ENCODE results near the gene XPC. TPM values are rescaled to one million over a fixed set of nuclear protein-coding genes. Genes with fewer than 3 reads are reported as not detected.

XPC gene
- total and polyA plus RNA-seq, 7 donors, result 8.1 to 37.5 (median 30.3) TPM

DNA sequence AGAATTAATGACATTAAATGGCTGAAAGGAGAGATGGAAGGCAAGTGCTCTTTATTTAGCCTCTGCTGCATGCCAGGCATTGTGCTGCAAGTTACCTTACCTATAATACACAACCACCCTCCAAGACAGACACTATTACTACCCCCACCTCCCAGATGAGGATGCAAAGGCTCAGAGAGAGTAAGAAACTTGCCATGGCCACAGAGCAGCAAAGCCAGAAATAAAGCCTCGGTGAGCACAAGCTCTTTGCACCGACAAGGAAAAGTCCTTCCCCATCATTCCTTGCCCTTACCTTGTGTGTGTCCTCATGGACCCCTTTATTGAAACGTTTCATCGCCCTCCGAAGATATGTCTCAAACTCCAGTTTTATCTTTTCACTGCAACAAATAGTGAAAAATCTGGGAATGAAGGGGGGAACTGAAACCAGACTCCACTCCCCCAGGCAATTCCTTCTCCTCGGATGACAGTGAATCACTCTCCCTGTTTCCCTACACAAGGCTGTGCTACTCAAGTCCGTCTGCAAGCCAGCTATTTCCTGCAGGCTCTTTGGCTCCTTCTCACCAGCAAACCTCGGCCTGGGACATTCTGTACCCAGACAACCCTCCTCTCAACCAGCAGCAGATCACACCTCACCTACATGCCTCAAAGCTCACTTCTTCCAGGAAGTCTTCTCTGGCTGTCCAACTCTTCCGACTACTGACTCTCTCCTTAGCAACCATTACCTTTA lies 11.4 kb downstream of the XPC start:
- Histone ChIP-seq H3K9me3 (no peaks in the 10 kb centered on the region), H3K27ac (no peak overlapping the region), H3K36me3 (peaks cover 66 to 100% (median 89%) of the 10 kb centered on the region in 4 donors), H3K4me3 (no peak overlapping the region), H3K4me1 (no peaks in the 10 kb centered on the region), H3K27me3 (no peaks in the 10 kb centered on the region)
- no peak for DNase-seq
- no peak for TF ChIP-seq POLR2A (IDR thresholded peaks at IDR 0.05)
- no peak for TF ChIP-seq EP300 (IDR thresholded peaks at IDR 0.05)
- TF ChIP-seq, protein P1, sequence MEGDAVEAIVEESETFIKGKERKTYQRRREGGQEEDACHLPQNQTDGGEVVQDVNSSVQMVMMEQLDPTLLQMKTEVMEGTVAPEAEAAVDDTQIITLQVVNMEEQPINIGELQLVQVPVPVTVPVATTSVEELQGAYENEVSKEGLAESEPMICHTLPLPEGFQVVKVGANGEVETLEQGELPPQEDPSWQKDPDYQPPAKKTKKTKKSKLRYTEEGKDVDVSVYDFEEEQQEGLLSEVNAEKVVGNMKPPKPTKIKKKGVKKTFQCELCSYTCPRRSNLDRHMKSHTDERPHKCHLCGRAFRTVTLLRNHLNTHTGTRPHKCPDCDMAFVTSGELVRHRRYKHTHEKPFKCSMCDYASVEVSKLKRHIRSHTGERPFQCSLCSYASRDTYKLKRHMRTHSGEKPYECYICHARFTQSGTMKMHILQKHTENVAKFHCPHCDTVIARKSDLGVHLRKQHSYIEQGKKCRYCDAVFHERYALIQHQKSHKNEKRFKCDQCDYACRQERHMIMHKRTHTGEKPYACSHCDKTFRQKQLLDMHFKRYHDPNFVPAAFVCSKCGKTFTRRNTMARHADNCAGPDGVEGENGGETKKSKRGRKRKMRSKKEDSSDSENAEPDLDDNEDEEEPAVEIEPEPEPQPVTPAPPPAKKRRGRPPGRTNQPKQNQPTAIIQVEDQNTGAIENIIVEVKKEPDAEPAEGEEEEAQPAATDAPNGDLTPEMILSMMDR (IDR thresholded peaks at IDR 0.05), result no peak
- no peak for TF ChIP-seq POLR2AphosphoS5 (IDR thresholded peaks at IDR 0.05)
- intact Hi-C loops (cut with DNase I), result no loop called here
- 93 to 94% methylated on average over 9 of the region's 9 CpGs for WGBS, 2 donors

DNA sequence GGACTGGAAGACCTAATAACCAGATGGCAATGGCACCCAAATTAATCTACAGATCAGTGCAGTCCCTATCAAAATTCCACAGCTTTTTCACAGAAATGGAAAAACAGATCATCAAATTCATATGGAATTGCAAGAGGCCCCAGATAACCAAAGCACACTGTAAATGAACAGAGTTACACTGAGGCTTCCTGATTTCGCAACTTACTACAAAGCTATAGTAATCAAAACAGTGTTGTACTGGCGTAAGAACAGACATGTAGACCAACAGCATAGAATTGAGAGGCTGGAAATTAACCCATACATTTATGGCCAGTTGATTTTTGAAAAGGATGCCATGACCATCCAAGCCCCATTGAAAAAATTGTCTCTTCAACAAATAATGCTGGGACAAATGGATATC lies 16.2 kb downstream of the XPC start:
- Histone ChIP-seq H3K9me3 (peaks cover 0 to 4% (median 0%) of the 10 kb centered on the region in 4 donors), H3K4me1 (no peaks in the 10 kb centered on the region)
- 96 to 98% methylated on average over 2 of the region's 2 CpGs for WGBS, 2 donors

DNA sequence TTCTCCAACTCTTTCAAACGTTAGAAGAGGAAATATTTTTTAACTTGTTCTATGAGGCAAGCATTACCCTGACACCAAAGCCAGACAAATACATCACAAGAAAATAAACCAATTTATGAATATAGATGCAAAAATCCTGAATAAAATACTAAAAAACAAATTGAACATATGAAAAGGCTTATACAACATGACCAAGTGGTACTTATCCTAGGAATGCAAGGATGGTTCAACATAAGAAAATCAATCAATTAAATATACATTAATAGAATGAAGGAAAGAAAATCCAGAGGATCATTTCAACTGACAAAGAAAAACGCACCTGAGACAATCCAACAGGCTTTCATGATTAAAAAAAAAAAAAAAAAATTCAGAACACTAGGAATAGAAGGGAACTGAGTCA lies 17.1 kb downstream of the XPC start:
- intact Hi-C loops (cut with DNase I), result no loop called here
- peaks cover 48 to 100% (median 82%) of the 10 kb centered on the region in 4 donors for H3K36me3 ChIP-seq
- TF ChIP-seq POLR2A (IDR thresholded peaks at IDR 0.05), result no peak
- TF ChIP-seq POLR2AphosphoS5 (IDR thresholded peaks at IDR 0.05), result no peak
- TF ChIP-seq, protein P1 (IDR thresholded peaks at IDR 0.05), result no peak

More for the DNA sequence above, 16.2 kb downstream of the XPC start:
- no peak overlapping the region for H3K4me3 ChIP-seq
- no peak overlapping the region for H3K27ac ChIP-seq
- no peak for DNase-seq
- no peaks in the 10 kb centered on the region for H3K27me3 ChIP-seq
- intact Hi-C loops (cut with DNase I), result no loop called here
- peaks cover 56 to 100% (median 85%) of the 10 kb centered on the region in 4 donors for H3K36me3 ChIP-seq
- TF ChIP-seq, protein P1 (IDR thresholded peaks at IDR 0.05), result no peak
- TF ChIP-seq POLR2A (IDR thresholded peaks at IDR 0.05), result no peak
- no peak for TF ChIP-seq POLR2AphosphoS5 (IDR thresholded peaks at IDR 0.05)
- no peak for TF ChIP-seq EP300 (IDR thresholded peaks at IDR 0.05)

DNA sequence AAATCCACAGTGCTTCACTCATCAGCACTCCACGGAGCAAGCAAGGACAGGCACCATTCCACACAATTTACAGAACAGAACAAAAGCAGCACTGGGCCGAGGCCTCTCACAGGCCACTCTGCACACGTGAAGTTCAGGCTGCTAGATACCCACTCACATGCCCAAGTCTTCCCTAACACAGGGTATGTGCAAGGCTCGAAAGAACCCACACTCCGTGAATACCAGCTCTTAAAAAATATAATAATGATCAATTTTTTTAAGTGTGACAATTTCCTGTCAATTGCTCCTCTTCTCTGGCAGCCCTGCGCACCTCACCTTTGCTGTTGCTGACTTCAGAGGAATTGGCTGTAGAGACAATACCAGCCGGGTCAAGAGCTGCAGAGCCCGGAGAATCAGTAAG lies 19.0 kb downstream of the XPC start:
- no peak for TF ChIP-seq POLR2AphosphoS5 (IDR thresholded peaks at IDR 0.05)
- TF ChIP-seq, protein P1 (IDR thresholded peaks at IDR 0.05), result no peak
- no peak for TF ChIP-seq POLR2A (IDR thresholded peaks at IDR 0.05)
- TF ChIP-seq EP300 (IDR thresholded peaks at IDR 0.05), result no peak
- peaks cover 0 to 4% (median 0%) of the 10 kb centered on the region in 4 donors for H3K9me3 ChIP-seq

More for the DNA sequence above, 17.1 kb downstream of the XPC start:
- no peaks in the 10 kb centered on the region for H3K27me3 ChIP-seq
- WGBS, 2 donors, result 96 to 97% methylated on average over 2 of the region's 2 CpGs
- no peak for DNase-seq
- no peak overlapping the region for H3K4me3 ChIP-seq
- no peak overlapping the region for H3K27ac ChIP-seq
- peaks cover 0 to 4% (median 0%) of the 10 kb centered on the region in 4 donors for H3K9me3 ChIP-seq
- H3K4me1 ChIP-seq, result no peaks in the 10 kb centered on the region

More for the DNA sequence above, 19.0 kb downstream of the XPC start:
- no peaks in the 10 kb centered on the region for H3K27me3 ChIP-seq
- intact Hi-C loops (cut with DNase I), result no loop called here
- H3K4me3 ChIP-seq, result no peak overlapping the region
- no peaks in the 10 kb centered on the region for H3K4me1 ChIP-seq
- H3K36me3 ChIP-seq, result peaks cover 41 to 98% (median 67%) of the 10 kb centered on the region in 4 donors
- WGBS, 2 donors, result 96 to 98% methylated on average over 8 of the region's 8 CpGs
- no peak for DNase-seq
- H3K27ac ChIP-seq, result no peak overlapping the region
